ENCODE data around the gene CCL25. TPM values are rescaled to one million over a fixed set of nuclear protein-coding genes. Genes with fewer than 3 reads are reported as not detected.

CCL25 gene
- total RNA-seq, 1 experiment from 2014 or later, result not detected

GRCh38 chr19:8109890-8110662, 57.5 kb downstream of the CCL25 start (continued):
- no peak for TF ChIP-seq ZBTB33 (IDR thresholded peaks at IDR 0.05; ENCODE audit: extremely low read depth, insufficient replicate concordance, low read length)
- no peak for TF ChIP-seq TCF7L2 (IDR thresholded peaks at IDR 0.05; ENCODE audit: borderline replicate concordance, extremely low read depth, insufficient read depth, insufficient read length)
- TF ChIP-seq SRF (IDR thresholded peaks at IDR 0.05; ENCODE audit: low read depth), result no peak
- TF ChIP-seq CBX3 (IDR thresholded peaks at IDR 0.05; ENCODE audit: low read depth), result no peak

- TF ChIP-seq ZNF274 (IDR thresholded peaks at IDR 0.05; ENCODE audit: low read depth, low read length), result no peak
- no peak for TF ChIP-seq EZH2 (IDR thresholded peaks at IDR 0.05)
- no peak for TF ChIP-seq ZFX (IDR thresholded peaks at IDR 0.05)
- TF ChIP-seq TCF7L2 (IDR thresholded peaks at IDR 0.05; ENCODE audit: borderline replicate concordance, extremely low read depth, insufficient read depth, insufficient read length), result no peak
- no peak for TF ChIP-seq CBX3 (IDR thresholded peaks at IDR 0.05; ENCODE audit: low read depth)
- TF ChIP-seq POLR2A (IDR thresholded peaks at IDR 0.05; ENCODE audit: borderline replicate concordance, extremely low read depth, insufficient read depth, insufficient read length), result no peak
- no peak for TF ChIP-seq RAD21 (IDR thresholded peaks at IDR 0.05; ENCODE audit: low read depth)
- TF ChIP-seq CEBPB (IDR thresholded peaks at IDR 0.05; ENCODE audit: low read depth), result no peak
- TF ChIP-seq SIN3A (IDR thresholded peaks at IDR 0.05; ENCODE audit: low read depth), result no peak
- TF ChIP-seq ELF1 (IDR thresholded peaks at IDR 0.05; ENCODE audit: borderline replicate concordance, low read depth), result no peak
- no peak for TF ChIP-seq JUND (IDR thresholded peaks at IDR 0.05)
- no peak for TF ChIP-seq FOSL1 (IDR thresholded peaks at IDR 0.05; ENCODE audit: low read depth)
- H3K27ac ChIP-seq (ENCODE audit: low read depth, low read length), result no peak overlapping the region
- H3K9ac ChIP-seq (ENCODE audit: low read length), result no peak overlapping the region
- no peak overlapping the region for H2AFZ ChIP-seq (ENCODE audit: low read depth, low read length, poor library complexity, severe bottlenecking)
- H3K9me2 ChIP-seq (ENCODE audit: insufficient read depth), result no peaks in the 10 kb centered on the region
- no peaks in the 10 kb centered on the region for H3K79me2 ChIP-seq (ENCODE audit: insufficient read depth, low read length)
- RAD21 ChIA-PET (ENCODE audit: low non-redundant PET in 1 of 2, low total read pairs in 2 of 2, uncharacterized antibody in 2 of 2, unreplicated experiment in 2 of 2), result no interaction called here
- POLR2A ChIA-PET, result no interaction called here
- H3K36me3 ChIP-seq (ENCODE audit: control insufficient read depth in 1 of 2, insufficient read depth in 2 of 2, low read length in 2 of 2), result no peaks in the 10 kb centered on the region
- no peaks in the 10 kb centered on the region for H3K4me1 ChIP-seq (ENCODE audit: control insufficient read depth in 1 of 2, insufficient read depth in 2 of 2, low read length in 2 of 2)
- no peak for DNase-seq (ENCODE audit: low read depth, low spot score)
- intact Hi-C loops (cut with micrococcal nuclease), result no loop called here
- no peaks in the 10 kb centered on the region for H3K27me3 ChIP-seq (ENCODE audit: insufficient read depth, low read length)
- no peak overlapping the region for H3K4me3 ChIP-seq (replicated peaks in 1 of 2; ENCODE audit: low read depth in 1 of 2, low read length in 2 of 2)
- CTCF ChIA-PET, result no interaction called here
- no peak overlapping the region for H3K4me2 ChIP-seq (ENCODE audit: low read length)
- no peaks in the 10 kb centered on the region for H4K20me1 ChIP-seq (ENCODE audit: insufficient read depth)
- no peak for ATAC-seq
- no TSS peak for BruUV-seq (replicated peaks)
- H3K9me3 ChIP-seq (ENCODE audit: control insufficient read depth in 1 of 2, insufficient read depth in 1 of 2, low read depth in 1 of 2, low read length in 2 of 2), result no peaks in the 10 kb centered on the region
These were observed 58.4 kb downstream of the CCL25 start for GRCh38 chr19:8110931-8111330.

Data from HCT116 (cell line).